Panc1 (cell line): ENCODE data around the gene IQCH. TPM values are rescaled to one million over a fixed set of nuclear protein-coding genes. Genes with fewer than 3 reads are reported as not detected.

Experiments used
- ATAC-seq: fragments of 200-7000 bp; cut with Tn5 transposase; 2 replicates; pipeline ENCODE4 v1.9.1; 2020; ENCODE audit warnings: mild to moderate bottlenecking, moderate library complexity
- BruUV-seq: library from RNA; stranded (reverse); fragments of 400-500 nt; replicated peaks from 2 replicates; lab custom pipeline; 2021; lab: Mats Ljungman, UMichigan
- CTCF ChIA-PET: fragments of 300-600 bp; sonication (Branson Sonifier 250); formaldehyde crosslinking; loops from one replicate; lab custom pipeline; 2022; ENCODE audit warnings: antibody characterized with exemption; lab: Charles Lee
- POLR2A ChIA-PET: fragments of 300-600 bp; sonication (Branson Sonifier 250); formaldehyde crosslinking; loops from one replicate; lab custom pipeline; 2022; ENCODE audit warnings: antibody characterized with exemption; lab: Charles Lee
- DNase-seq: peaks from one replicate; pipeline ENCODE4 v3.0.0-alpha.2; 2010; ENCODE audit warnings: low read depth, low spot score
- H3K27ac ChIP-seq: 2 replicates; pipeline ENCODE4 v1.5.1; 2011; ENCODE audit warnings: mild to moderate bottlenecking, low read length, inconsistent platforms
- H3K27me3 ChIP-seq: fragments of 200-500 bp; sonication (Bioruptor generic); 2 replicates; pipeline ENCODE4 v1.6.0; 2014; ENCODE audit warnings: low read length, inconsistent platforms; ENCODE audit not compliant: control insufficient read depth, insufficient read depth
- H3K36me3 ChIP-seq: fragments of 200-500 bp; sonication (Bioruptor generic); 2 replicates; pipeline ENCODE4 v1.5.1; 2014; ENCODE audit warnings: inconsistent platforms, mild to moderate bottlenecking, low read length, moderate library complexity; ENCODE audit not compliant: control insufficient read depth, insufficient read depth
- H3K4me1 ChIP-seq: 2 replicates; pipeline ENCODE4 v1.5.1; 2011; ENCODE audit warnings: inconsistent platforms, mild to moderate bottlenecking, low read length, moderate library complexity; ENCODE audit not compliant: control insufficient read depth, insufficient read depth
- H3K4me3 ChIP-seq, 2 experiments: 2 replicates each; pipeline ENCODE4 v1.5.1; 2011 to 2012; ENCODE audit warnings: low read depth in 2 of 2, low read length in 2 of 2, mild to moderate bottlenecking in 2 of 2, inconsistent platforms in 1 of 2, moderate library complexity in 1 of 2
- H3K9me3 ChIP-seq: fragments of 200-500 bp; sonication (Bioruptor generic); 2 replicates; pipeline ENCODE4 v1.5.1; 2014; ENCODE audit warnings: low read depth, mild to moderate bottlenecking, inconsistent platforms, low read length, moderate library complexity; ENCODE audit not compliant: control insufficient read depth, insufficient read depth
- POLR2AphosphoS5 ChIP-seq: IDR thresholded peaks from 2 replicates; pipeline ENCODE4 v1.6.1; 2012; ENCODE audit warnings: mild to moderate bottlenecking, low read depth, low read length, moderate library complexity
- SIN3A ChIP-seq: IDR thresholded peaks from 2 replicates; pipeline ENCODE4 v1.6.1; 2012; ENCODE audit warnings: low read depth, mild to moderate bottlenecking, low read length, moderate library complexity, borderline replicate concordance; ENCODE audit not compliant: insufficient read depth
- TCF7L2 ChIP-seq: IDR thresholded peaks from 2 replicates; pipeline ENCODE4 v1.6.1; 2011; ENCODE audit warnings: mild to moderate bottlenecking, low read depth, low read length, inconsistent platforms
- in situ Hi-C: cut with HindIII; loops from 2 replicates; pipeline ENCODE4 v1.10.0; 2016; ENCODE audit warnings: low sequenced_read_pairs, low pct_unique_long_range_greater_than_20kb
- intact Hi-C: fragments of 100-400 bp; cut with micrococcal nuclease; formaldehyde crosslinking; loops from one replicate; pipeline ENCODE4 v1.10.0; 2022; ENCODE audit not compliant: unreplicated experiment
- total RNA-seq: library from RNA; stranded (reverse); gene quantifications from one replicate; pipeline ENCODE4 v1.2.1, GENCODE V29; 2021; ENCODE audit not compliant: unreplicated experiment
- TF ChIP-seq, protein P1 (sequence below), 2 experiments: IDR thresholded peaks; 2 replicates each; pipeline ENCODE4 v1.6.1; 2011 to 2012; ENCODE audit warnings: low read depth in 2 of 2, control low read depth in 1 of 2, low read length in 1 of 2, mild to moderate bottlenecking in 1 of 2, moderate library complexity in 1 of 2; ENCODE audit not compliant: insufficient read depth in 1 of 2
- TF ChIP-seq, protein P2 (sequence below): fragments of 450-650 bp; IDR thresholded peaks from 2 replicates; pipeline ENCODE4 v1.5.1; 2017; ENCODE audit warnings: mild to moderate bottlenecking

IQCH gene
- total RNA-seq, 1 experiment from 2014 or later = 3.9 TPM

DNA sequence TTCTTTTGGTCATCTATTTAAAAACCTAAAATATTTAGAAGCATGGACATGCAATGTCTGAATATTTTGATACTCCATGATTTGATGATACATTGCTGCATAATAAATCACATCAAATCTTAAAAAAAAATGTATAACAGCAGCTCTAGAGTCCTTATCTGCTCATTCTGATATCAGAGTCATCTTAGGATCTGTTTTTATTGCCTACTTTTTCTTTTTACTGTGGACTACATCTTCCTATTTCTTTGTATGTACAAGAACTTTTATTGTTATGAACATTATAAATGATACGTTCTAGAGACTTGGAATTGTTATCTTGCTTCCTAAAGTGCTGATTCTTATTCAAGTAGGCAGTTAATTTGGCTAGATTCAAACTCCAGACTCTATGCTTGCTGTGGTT is 72.7 kb downstream of the IQCH start:
- no peak overlapping the region for H3K27ac ChIP-seq
- ChIA-PET CTCF (no interaction called here), POLR2A (no interaction called here)
- ATAC-seq = no peak
- H3K36me3 ChIP-seq = no peaks in the 10 kb centered on the region
- H3K27me3 ChIP-seq = no peaks in the 10 kb centered on the region
- intact Hi-C loops (no loop called here), in situ Hi-C loops (no loop called here)
- no peaks in the 10 kb centered on the region for H3K4me1 ChIP-seq
- no peak for TF ChIP-seq POLR2AphosphoS5
- TF ChIP-seq, protein P1, sequence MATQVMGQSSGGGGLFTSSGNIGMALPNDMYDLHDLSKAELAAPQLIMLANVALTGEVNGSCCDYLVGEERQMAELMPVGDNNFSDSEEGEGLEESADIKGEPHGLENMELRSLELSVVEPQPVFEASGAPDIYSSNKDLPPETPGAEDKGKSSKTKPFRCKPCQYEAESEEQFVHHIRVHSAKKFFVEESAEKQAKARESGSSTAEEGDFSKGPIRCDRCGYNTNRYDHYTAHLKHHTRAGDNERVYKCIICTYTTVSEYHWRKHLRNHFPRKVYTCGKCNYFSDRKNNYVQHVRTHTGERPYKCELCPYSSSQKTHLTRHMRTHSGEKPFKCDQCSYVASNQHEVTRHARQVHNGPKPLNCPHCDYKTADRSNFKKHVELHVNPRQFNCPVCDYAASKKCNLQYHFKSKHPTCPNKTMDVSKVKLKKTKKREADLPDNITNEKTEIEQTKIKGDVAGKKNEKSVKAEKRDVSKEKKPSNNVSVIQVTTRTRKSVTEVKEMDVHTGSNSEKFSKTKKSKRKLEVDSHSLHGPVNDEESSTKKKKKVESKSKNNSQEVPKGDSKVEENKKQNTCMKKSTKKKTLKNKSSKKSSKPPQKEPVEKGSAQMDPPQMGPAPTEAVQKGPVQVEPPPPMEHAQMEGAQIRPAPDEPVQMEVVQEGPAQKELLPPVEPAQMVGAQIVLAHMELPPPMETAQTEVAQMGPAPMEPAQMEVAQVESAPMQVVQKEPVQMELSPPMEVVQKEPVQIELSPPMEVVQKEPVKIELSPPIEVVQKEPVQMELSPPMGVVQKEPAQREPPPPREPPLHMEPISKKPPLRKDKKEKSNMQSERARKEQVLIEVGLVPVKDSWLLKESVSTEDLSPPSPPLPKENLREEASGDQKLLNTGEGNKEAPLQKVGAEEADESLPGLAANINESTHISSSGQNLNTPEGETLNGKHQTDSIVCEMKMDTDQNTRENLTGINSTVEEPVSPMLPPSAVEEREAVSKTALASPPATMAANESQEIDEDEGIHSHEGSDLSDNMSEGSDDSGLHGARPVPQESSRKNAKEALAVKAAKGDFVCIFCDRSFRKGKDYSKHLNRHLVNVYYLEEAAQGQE (IDR thresholded peaks at IDR 0.05; ENCODE audit: insufficient read depth in 1 of 2, low read depth in 2 of 2, low read length in 1 of 2) = no peak
- TF ChIP-seq, protein P2, sequence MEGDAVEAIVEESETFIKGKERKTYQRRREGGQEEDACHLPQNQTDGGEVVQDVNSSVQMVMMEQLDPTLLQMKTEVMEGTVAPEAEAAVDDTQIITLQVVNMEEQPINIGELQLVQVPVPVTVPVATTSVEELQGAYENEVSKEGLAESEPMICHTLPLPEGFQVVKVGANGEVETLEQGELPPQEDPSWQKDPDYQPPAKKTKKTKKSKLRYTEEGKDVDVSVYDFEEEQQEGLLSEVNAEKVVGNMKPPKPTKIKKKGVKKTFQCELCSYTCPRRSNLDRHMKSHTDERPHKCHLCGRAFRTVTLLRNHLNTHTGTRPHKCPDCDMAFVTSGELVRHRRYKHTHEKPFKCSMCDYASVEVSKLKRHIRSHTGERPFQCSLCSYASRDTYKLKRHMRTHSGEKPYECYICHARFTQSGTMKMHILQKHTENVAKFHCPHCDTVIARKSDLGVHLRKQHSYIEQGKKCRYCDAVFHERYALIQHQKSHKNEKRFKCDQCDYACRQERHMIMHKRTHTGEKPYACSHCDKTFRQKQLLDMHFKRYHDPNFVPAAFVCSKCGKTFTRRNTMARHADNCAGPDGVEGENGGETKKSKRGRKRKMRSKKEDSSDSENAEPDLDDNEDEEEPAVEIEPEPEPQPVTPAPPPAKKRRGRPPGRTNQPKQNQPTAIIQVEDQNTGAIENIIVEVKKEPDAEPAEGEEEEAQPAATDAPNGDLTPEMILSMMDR = no peak
- TF ChIP-seq TCF7L2 = no peak
- no peak for TF ChIP-seq SIN3A
- no TSS peak for BruUV-seq
- peaks cover 5% of the 10 kb centered on the region; the same call in 1 of the 2 replicates for H3K9me3 ChIP-seq
- no peak overlapping the region for H3K4me3 ChIP-seq
- no peak for DNase-seq

DNA sequence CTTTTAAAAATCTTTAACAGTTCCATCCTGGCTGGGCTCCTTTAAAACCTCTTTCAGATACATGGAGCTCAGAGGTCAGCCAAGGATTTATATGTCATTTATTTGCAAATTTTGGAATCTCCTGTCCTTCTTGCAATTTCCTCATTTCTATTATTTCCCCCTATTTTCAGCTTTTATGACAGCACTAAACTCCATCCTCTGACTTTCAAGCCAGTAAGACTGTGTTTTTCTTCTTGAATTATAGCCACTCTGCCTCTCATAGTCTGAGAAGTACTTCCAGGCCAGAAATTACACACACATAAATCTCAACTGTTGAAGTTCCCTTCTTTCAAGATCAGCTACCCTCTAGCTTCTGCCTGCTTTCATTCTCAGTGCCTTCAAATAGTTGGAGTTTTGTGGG is 73.2 kb downstream of the IQCH start:
- BruUV-seq = no TSS peak
- DNase-seq = no peak
- CTCF ChIA-PET = no interaction called here
- POLR2A ChIA-PET = no interaction called here
- no peak overlapping the region for H3K4me3 ChIP-seq
- in situ Hi-C loops = no loop called here
- no peaks in the 10 kb centered on the region for H3K4me1 ChIP-seq
- intact Hi-C loops = no loop called here
- no peak for ATAC-seq
- no peaks in the 10 kb centered on the region for H3K27me3 ChIP-seq
- H3K9me3 ChIP-seq = peaks cover 5% of the 10 kb centered on the region; the same call in 1 of the 2 replicates
- no peak overlapping the region for H3K27ac ChIP-seq
- H3K36me3 ChIP-seq = no peaks in the 10 kb centered on the region
- no peak for TF ChIP-seq TCF7L2
- TF ChIP-seq, protein P2 = no peak
- TF ChIP-seq, protein P1 (IDR thresholded peaks at IDR 0.05; ENCODE audit: insufficient read depth in 1 of 2, low read depth in 2 of 2, low read length in 1 of 2) = no peak
- TF ChIP-seq SIN3A = no peak
- no peak for TF ChIP-seq POLR2AphosphoS5
